T-cell (primary cell): ENCODE measurements around the gene WDR4. TPM values are rescaled to one million over a fixed set of nuclear protein-coding genes. Genes with fewer than 3 reads are reported as not detected.
"Not testable (repeated sequence)": the region's sequence is repeated elsewhere in the genome, so short reads cannot be mapped to it uniquely, and the experiment has no call there.

Experiments used
- ATAC-seq, 4 experiments: fragments of 200-7000 bp in 3 of 4; fragments of 150-1000 bp in 1 of 4; cut with Tn5 transposase; replicated peaks in 1 of 4; 1 replicate in 3 of 4; 2 replicates in 1 of 4; pipeline ENCODE4 v1.10.0; 2021; ENCODE audit warnings: moderate library complexity in 3 of 4, mild to moderate bottlenecking in 2 of 4, moderate number of reproducible peaks in 1 of 4
- CTCF ChIA-PET, 2 donors: fragments of 300-600 bp; sonication (Branson Sonifier 250); formaldehyde crosslinking; loops; one replicate each; lab custom pipeline; 2022; ENCODE audit warnings: antibody characterized with exemption in 2 of 2; lab: Charles Lee
- POLR2A ChIA-PET, 2 donors: fragments of 300-600 bp; sonication (Branson Sonifier 250); formaldehyde crosslinking; loops; one replicate each; lab custom pipeline; 2022; ENCODE audit warnings: antibody characterized with exemption in 2 of 2; lab: Charles Lee
- DNase-seq, 35 experiments: peaks; one replicate each; pipeline versions ENCODE4 v3.0.0 to v3.0.0-alpha.2; 2013 to 2023
- H3K27ac ChIP-seq: one replicate; pipeline ENCODE4 v1.5.1; 2013; ENCODE audit warnings: low read length
- H3K27me3 ChIP-seq, 2 experiments: replicated peaks in 1 of 2; 1 replicate in 1 of 2; 2 replicates in 1 of 2; pipeline versions ENCODE4 v1.6.1 to v1.7.0; 2013; ENCODE audit warnings: low read length in 1 of 2, mixed read lengths in 1 of 2; ENCODE audit not compliant: control insufficient read depth in 2 of 2, insufficient read depth in 2 of 2; ENCODE audit errors: extremely low read depth in 1 of 2
- H3K36me3 ChIP-seq, 2 donors: 1 replicate in 1 of 2; 2 replicates in 1 of 2; pipeline versions ENCODE4 v1.6.1 to v1.7.0; 2013; ENCODE audit warnings: low read length in 1 of 2; ENCODE audit not compliant: control insufficient read depth in 2 of 2, insufficient read depth in 1 of 2; ENCODE audit errors: extremely low read depth in 1 of 2
- H3K4me1 ChIP-seq, 2 experiments: 1 replicate in 1 of 2; 2 replicates in 1 of 2; pipeline versions ENCODE4 v1.6.1 to v1.7.0; 2013; ENCODE audit warnings: low read length in 2 of 2, mixed read lengths in 1 of 2; ENCODE audit not compliant: insufficient read depth in 2 of 2, control insufficient read depth in 1 of 2; ENCODE audit errors: extremely low read depth in 1 of 2
- H3K4me3 ChIP-seq, 2 donors: 1 replicate in 1 of 2; 2 replicates in 1 of 2; pipeline versions ENCODE4 v1.5.1 to v1.7.0; 2013; ENCODE audit warnings: mild to moderate bottlenecking in 2 of 2, low read length in 1 of 2, moderate library complexity in 1 of 2; ENCODE audit not compliant: control insufficient read depth in 1 of 2; ENCODE audit errors: extremely low read depth in 1 of 2
- H3K9me3 ChIP-seq: 2 replicates; pipeline ENCODE4 v1.7.0; 2013
- H3K27ac Mint-ChIP-seq, 2 donors: one replicate each; pipeline ENCODE4 v1.8.0; 2020 to 2021; ENCODE audit warnings: mild to moderate bottlenecking in 2 of 2, mixed read lengths in 2 of 2
- H3K27me3 Mint-ChIP-seq, 2 donors: one replicate each; pipeline ENCODE4 v1.8.0; 2021 to 2022; ENCODE audit warnings: mixed read lengths in 2 of 2
- H3K36me3 Mint-ChIP-seq: one replicate; pipeline ENCODE4 v1.8.0; 2021; ENCODE audit warnings: mixed read lengths
- H3K4me1 Mint-ChIP-seq, 3 donors: one replicate each; pipeline ENCODE4 v1.8.0; 2020 to 2022; ENCODE audit warnings: mixed read lengths in 3 of 3, mild to moderate bottlenecking in 1 of 3
- H3K4me3 Mint-ChIP-seq, 3 donors: one replicate each; pipeline ENCODE4 v1.8.0; 2020 to 2022; ENCODE audit warnings: mild to moderate bottlenecking in 3 of 3, mixed read lengths in 3 of 3, moderate library complexity in 3 of 3
- H3K9me3 Mint-ChIP-seq, 3 donors: one replicate each; pipeline ENCODE4 v1.8.0; 2020 to 2022; ENCODE audit warnings: mixed read lengths in 3 of 3
- WGBS: methylation state at CpG from one replicate; pipeline ENCODE4 v1.1.5; 2013; ENCODE audit warnings: missing lambda C conversion rate; ENCODE audit not compliant: insufficient coverage; 5-methylcytosine and 5-hydroxymethylcytosine counted together
- total RNA-seq, 35 experiments: library from RNA in 6 of 35; stranded (reverse) in 6 of 35; fragments of 120-200 nt in 1 of 35; gene quantifications; one replicate each; pipeline versions ENCODE4 v1.2.1 to v1.2.4 and lab custom pipeline; 2013 to 2026

WDR4 gene
- total RNA-seq, 5 donors from 2014 or later (not counting 1 experiment from before 2014, with no cell fraction given), result 17.0 to 40.9 (median 37.6) TPM

- ATAC-seq (no peak), DNase-seq (peak in 1 of 35 experiments; percentile 7)
- no peaks in the 10 kb centered on the region for H3K27me3 ChIP-seq
- H3K4me3 ChIP-seq, result no peak overlapping the region
- 100% methylated on average over 1 of the region's 14 CpGs for WGBS
- H3K4me3 Mint-ChIP-seq, result no peak overlapping the region
- POLR2A ChIA-PET, result interaction anchor here in 1 of 2 donors (0.7 kb wide), 1 partner anchor 300 kb away, joined by 8 read pairs; no protein-coding TSS in a partner anchor
- no peak overlapping the region for H3K27ac Mint-ChIP-seq
- no peaks in the 10 kb centered on the region for H3K27me3 Mint-ChIP-seq
- peaks cover 35% of the 10 kb centered on the region for H3K36me3 Mint-ChIP-seq
- H3K4me1 ChIP-seq, result peaks cover 3 to 5% of the 10 kb centered on the region in 2 experiments
- CTCF ChIA-PET, result interaction anchor here in 1 of 2 donors (0.6 to 0.7 kb wide), 2 partner anchors 17 to 86 kb away, joined by 3 to 7 read pairs; no protein-coding TSS in a partner anchor
- H3K27ac ChIP-seq, result no peak overlapping the region
- H3K9me3 Mint-ChIP-seq, result no peaks in the 10 kb centered on the region
- no peaks in the 10 kb centered on the region for H3K9me3 ChIP-seq
- H3K4me1 Mint-ChIP-seq, result peaks cover 0 to 3% (median 2%) of the 10 kb centered on the region in 3 donors
- H3K36me3 ChIP-seq, result peaks cover 19 to 53% of the 10 kb centered on the region in 2 donors
These were observed 36.3 kb downstream of the WDR4 start for GRCh38 chr21:42843056-42843455.

GRCh38 chr21:42841916-42842655, 37.3 kb downstream of the WDR4 start:
- peaks cover 32% of the 10 kb centered on the region for H3K36me3 Mint-ChIP-seq
- H3K9me3 Mint-ChIP-seq, result not testable (repeated sequence)

GRCh38 chr21:42841156-42841915, 38.0 kb downstream of the WDR4 start:
- H3K4me3 Mint-ChIP-seq, result no peak overlapping the region
- ChIA-PET POLR2A (no interaction called here), CTCF (no interaction called here)
- H3K27me3 ChIP-seq, result no peaks in the 10 kb centered on the region
- H3K27ac Mint-ChIP-seq, result no peak overlapping the region
- DNase-seq, result no peak
- peaks cover 0 to 3% (median 2%) of the 10 kb centered on the region in 3 donors for H3K4me1 Mint-ChIP-seq
- peaks cover 20 to 48% of the 10 kb centered on the region in 2 donors for H3K36me3 ChIP-seq
- H3K9me3 ChIP-seq, result no peaks in the 10 kb centered on the region
- H3K4me3 ChIP-seq, result no peak overlapping the region
- peaks cover 3 to 5% of the 10 kb centered on the region in 2 experiments for H3K4me1 ChIP-seq
- no peaks in the 10 kb centered on the region for H3K9me3 Mint-ChIP-seq
- H3K36me3 Mint-ChIP-seq, result peaks cover 27% of the 10 kb centered on the region
- no peaks in the 10 kb centered on the region for H3K27me3 Mint-ChIP-seq
- WGBS, result 98% methylated on average over 10 of the region's 21 CpGs
- ATAC-seq, result no peak
- no peak overlapping the region for H3K27ac ChIP-seq

More at GRCh38 chr21:42841916-42842655, 37.3 kb downstream of the WDR4 start:
- H3K27ac ChIP-seq, H3K4me3 Mint-ChIP-seq, CTCF ChIA-PET, H3K4me3 ChIP-seq, H3K27ac Mint-ChIP-seq, H3K4me1 Mint-ChIP-seq, ATAC-seq, H3K27me3 ChIP-seq, H3K4me1 ChIP-seq, H3K27me3 Mint-ChIP-seq, H3K9me3 ChIP-seq: not testable (repeated sequence)
- 92% methylated on average over 8 of the region's 22 CpGs for WGBS
- POLR2A ChIA-PET, result interaction anchor here in 1 of 2 donors (0.5 kb wide), 1 partner anchor 201 kb away, joined by 6 read pairs; no protein-coding TSS in a partner anchor
- DNase-seq, result peak in 1 of 35 experiments; percentile 3
- H3K36me3 ChIP-seq, result peaks cover 18 to 48% of the 10 kb centered on the region in 2 donors

- Mint-ChIP-seq H3K9me3 (no peaks in the 10 kb centered on the region), H3K36me3 (peaks cover 22% of the 10 kb centered on the region), H3K4me3 (no peak overlapping the region), H3K27ac (no peak overlapping the region), H3K4me1 (peaks cover 0 to 3% (median 2%) of the 10 kb centered on the region in 3 donors), H3K27me3 (no peaks in the 10 kb centered on the region)
- peaks cover 22 to 46% of the 10 kb centered on the region in 2 donors for H3K36me3 ChIP-seq
- H3K9me3 ChIP-seq, result no peaks in the 10 kb centered on the region
- ChIA-PET CTCF (no interaction called here), POLR2A (no interaction called here)
- DNase-seq, result no peak
- no peak for ATAC-seq
- H3K27ac ChIP-seq, result no peak overlapping the region
- H3K27me3 ChIP-seq, result no peaks in the 10 kb centered on the region
- 85% methylated on average over 14 of the region's 14 CpGs for WGBS
- peaks cover 3 to 5% of the 10 kb centered on the region in 2 experiments for H3K4me1 ChIP-seq
- H3K4me3 ChIP-seq, result no peak overlapping the region
These were observed 38.8 kb downstream of the WDR4 start for GRCh38 chr21:42840411-42841155.

GRCh38 chr21:42839271-42840231, 39.8 kb downstream of the WDR4 start:
- peaks cover 0 to 2% (median 0%) of the 10 kb centered on the region in 3 donors for H3K4me1 Mint-ChIP-seq
- POLR2A ChIA-PET, result no interaction called here
- H3K4me3 ChIP-seq, result no peak overlapping the region
- H3K9me3 ChIP-seq, result no peaks in the 10 kb centered on the region
- H3K4me1 ChIP-seq, result peaks cover 3 to 5% of the 10 kb centered on the region in 2 experiments
- no peaks in the 10 kb centered on the region for H3K27me3 Mint-ChIP-seq
- no peak overlapping the region for H3K27ac Mint-ChIP-seq
- H3K4me3 Mint-ChIP-seq, result no peak overlapping the region
- H3K9me3 Mint-ChIP-seq, result no peaks in the 10 kb centered on the region
- H3K27ac ChIP-seq, result no peak overlapping the region
- ATAC-seq (no peak), DNase-seq (peak in 2 of 35 experiments; percentile 4 to 6)
- 71% methylated on average over 25 of the region's 29 CpGs for WGBS
- H3K27me3 ChIP-seq, result no peaks in the 10 kb centered on the region
- CTCF ChIA-PET, result no interaction called here
- H3K36me3 ChIP-seq, result peaks cover 22 to 36% of the 10 kb centered on the region in 2 donors
- H3K36me3 Mint-ChIP-seq, result peaks cover 14% of the 10 kb centered on the region
